Measurements from ENCODE around the gene CCDC110.

Gene CCDC110

DNA sequence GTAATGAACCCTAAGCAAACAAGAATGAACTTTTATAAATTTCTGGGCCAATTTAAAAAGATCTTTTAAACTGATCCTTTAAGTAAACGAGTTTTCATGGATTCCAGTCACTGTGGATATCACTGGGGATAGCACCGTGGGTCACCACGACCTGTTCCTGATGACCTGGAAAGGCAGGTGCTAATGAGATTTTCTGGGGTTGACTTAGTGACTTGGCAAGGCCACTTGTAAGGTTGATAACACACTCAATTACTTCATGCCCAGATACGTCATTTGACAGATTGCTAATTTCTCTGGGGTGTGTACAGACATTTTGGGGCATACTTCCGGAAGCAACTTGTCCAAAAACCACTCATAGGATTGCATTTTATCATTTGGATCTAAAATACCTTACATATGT is 39.3 kb upstream of the CCDC110 start:
- TF ChIP-seq ZNF565 (CRISPR knock-in tag; conservative IDR thresholded peaks at IDR 0.05; ENCODE audit: low read depth) (no peak), ESRRG (CRISPR knock-in tag; IDR thresholded peaks at IDR 0.05) (no peak), TOX (CRISPR knock-in tag; IDR thresholded peaks at IDR 0.05; ENCODE audit: borderline replicate concordance) (no peak), ZNF8 (CRISPR knock-in tag; IDR thresholded peaks at IDR 0.05) (no peak), RARB (CRISPR knock-in tag; IDR thresholded peaks at IDR 0.05) (no peak), OSR1 (CRISPR knock-in tag; IDR thresholded peaks at IDR 0.05) (no peak), ISL1 (CRISPR knock-in tag; IDR thresholded peaks at IDR 0.05) (no peak), PPARA (CRISPR knock-in tag; IDR thresholded peaks at IDR 0.05; ENCODE audit: borderline replicate concordance) (no peak), CSDC2 (CRISPR knock-in tag; IDR thresholded peaks at IDR 0.05) (no peak), ZFP3 (CRISPR knock-in tag; IDR thresholded peaks at IDR 0.05) (no peak), GLIS3 (CRISPR knock-in tag; IDR thresholded peaks at IDR 0.05) (no peak)
- TF ChIP-seq, protein P1, sequence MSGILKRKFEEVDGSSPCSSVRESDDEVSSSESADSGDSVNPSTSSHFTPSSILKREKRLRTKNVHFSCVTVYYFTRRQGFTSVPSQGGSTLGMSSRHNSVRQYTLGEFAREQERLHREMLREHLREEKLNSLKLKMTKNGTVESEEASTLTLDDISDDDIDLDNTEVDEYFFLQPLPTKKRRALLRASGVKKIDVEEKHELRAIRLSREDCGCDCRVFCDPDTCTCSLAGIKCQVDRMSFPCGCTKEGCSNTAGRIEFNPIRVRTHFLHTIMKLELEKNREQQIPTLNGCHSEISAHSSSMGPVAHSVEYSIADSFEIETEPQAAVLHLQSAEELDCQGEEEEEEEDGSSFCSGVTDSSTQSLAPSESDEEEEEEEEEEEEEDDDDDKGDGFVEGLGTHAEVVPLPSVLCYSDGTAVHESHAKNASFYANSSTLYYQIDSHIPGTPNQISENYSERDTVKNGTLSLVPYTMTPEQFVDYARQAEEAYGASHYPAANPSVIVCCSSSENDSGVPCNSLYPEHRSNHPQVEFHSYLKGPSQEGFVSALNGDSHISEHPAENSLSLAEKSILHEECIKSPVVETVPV (CRISPR knock-in tag; IDR thresholded peaks at IDR 0.05), result no peak
- TF ChIP-seq, protein P2, sequence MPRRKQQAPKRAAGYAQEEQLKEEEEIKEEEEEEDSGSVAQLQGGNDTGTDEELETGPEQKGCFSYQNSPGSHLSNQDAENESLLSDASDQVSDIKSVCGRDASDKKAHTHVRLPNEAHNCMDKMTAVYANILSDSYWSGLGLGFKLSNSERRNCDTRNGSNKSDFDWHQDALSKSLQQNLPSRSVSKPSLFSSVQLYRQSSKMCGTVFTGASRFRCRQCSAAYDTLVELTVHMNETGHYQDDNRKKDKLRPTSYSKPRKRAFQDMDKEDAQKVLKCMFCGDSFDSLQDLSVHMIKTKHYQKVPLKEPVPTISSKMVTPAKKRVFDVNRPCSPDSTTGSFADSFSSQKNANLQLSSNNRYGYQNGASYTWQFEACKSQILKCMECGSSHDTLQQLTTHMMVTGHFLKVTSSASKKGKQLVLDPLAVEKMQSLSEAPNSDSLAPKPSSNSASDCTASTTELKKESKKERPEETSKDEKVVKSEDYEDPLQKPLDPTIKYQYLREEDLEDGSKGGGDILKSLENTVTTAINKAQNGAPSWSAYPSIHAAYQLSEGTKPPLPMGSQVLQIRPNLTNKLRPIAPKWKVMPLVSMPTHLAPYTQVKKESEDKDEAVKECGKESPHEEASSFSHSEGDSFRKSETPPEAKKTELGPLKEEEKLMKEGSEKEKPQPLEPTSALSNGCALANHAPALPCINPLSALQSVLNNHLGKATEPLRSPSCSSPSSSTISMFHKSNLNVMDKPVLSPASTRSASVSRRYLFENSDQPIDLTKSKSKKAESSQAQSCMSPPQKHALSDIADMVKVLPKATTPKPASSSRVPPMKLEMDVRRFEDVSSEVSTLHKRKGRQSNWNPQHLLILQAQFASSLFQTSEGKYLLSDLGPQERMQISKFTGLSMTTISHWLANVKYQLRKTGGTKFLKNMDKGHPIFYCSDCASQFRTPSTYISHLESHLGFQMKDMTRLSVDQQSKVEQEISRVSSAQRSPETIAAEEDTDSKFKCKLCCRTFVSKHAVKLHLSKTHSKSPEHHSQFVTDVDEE (CRISPR knock-in tag; IDR thresholded peaks at IDR 0.05), result no peak
- ATAC-seq, result no peak

DNA sequence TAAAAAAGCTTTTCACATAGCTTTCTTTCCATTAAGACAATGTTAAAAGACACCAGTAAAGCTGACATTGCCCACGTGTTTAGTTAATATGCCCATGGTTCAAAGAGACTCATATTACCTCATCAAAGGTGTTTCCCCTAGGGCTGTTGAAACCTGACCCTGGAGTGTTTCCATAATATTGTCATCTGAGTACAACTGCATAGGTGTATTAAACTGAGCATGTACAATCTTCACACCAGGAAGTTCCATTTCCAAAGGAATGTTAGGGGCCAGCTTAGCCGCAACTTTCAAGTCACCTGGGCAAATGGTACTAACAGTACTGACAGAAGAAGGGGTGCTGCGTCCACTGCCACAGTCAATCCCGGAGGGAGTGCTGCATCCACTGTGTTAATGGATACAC is 36.6 kb upstream of the CCDC110 start:
- TF ChIP-seq, protein P3, sequence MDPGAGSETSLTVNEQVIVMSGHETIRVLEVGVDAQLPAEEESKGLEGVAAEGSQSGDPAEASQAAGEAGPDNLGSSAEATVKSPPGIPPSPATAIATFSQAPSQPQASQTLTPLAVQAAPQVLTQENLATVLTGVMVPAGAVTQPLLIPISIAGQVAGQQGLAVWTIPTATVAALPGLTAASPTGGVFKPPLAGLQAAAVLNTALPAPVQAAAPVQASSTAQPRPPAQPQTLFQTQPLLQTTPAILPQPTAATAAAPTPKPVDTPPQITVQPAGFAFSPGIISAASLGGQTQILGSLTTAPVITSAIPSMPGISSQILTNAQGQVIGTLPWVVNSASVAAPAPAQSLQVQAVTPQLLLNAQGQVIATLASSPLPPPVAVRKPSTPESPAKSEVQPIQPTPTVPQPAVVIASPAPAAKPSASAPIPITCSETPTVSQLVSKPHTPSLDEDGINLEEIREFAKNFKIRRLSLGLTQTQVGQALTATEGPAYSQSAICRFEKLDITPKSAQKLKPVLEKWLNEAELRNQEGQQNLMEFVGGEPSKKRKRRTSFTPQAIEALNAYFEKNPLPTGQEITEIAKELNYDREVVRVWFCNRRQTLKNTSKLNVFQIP (CRISPR knock-in tag; IDR thresholded peaks at IDR 0.05; ENCODE audit: borderline replicate concordance, low read depth), result no peak
- TF ChIP-seq ZFP30 (CRISPR knock-in tag; IDR thresholded peaks at IDR 0.05) (no peak), CSDC2 (CRISPR knock-in tag; IDR thresholded peaks at IDR 0.05) (no peak), ARNTL (CRISPR knock-in tag; IDR thresholded peaks at IDR 0.05; ENCODE audit: borderline replicate concordance, low read depth) (no peak), OSR1 (CRISPR knock-in tag; IDR thresholded peaks at IDR 0.05) (no peak), GLIS3 (CRISPR knock-in tag; IDR thresholded peaks at IDR 0.05) (no peak), ISL1 (CRISPR knock-in tag; IDR thresholded peaks at IDR 0.05) (no peak), PPARA (CRISPR knock-in tag; IDR thresholded peaks at IDR 0.05; ENCODE audit: borderline replicate concordance) (no peak), RARB (CRISPR knock-in tag; IDR thresholded peaks at IDR 0.05) (no peak), TOX (CRISPR knock-in tag; IDR thresholded peaks at IDR 0.05; ENCODE audit: borderline replicate concordance) (no peak), ZNF565 (CRISPR knock-in tag; conservative IDR thresholded peaks at IDR 0.05; ENCODE audit: low read depth) (no peak), ZNF70 (CRISPR knock-in tag; IDR thresholded peaks at IDR 0.05) (no peak), ZFP3 (CRISPR knock-in tag; IDR thresholded peaks at IDR 0.05) (no peak)
- TF ChIP-seq, protein P4, sequence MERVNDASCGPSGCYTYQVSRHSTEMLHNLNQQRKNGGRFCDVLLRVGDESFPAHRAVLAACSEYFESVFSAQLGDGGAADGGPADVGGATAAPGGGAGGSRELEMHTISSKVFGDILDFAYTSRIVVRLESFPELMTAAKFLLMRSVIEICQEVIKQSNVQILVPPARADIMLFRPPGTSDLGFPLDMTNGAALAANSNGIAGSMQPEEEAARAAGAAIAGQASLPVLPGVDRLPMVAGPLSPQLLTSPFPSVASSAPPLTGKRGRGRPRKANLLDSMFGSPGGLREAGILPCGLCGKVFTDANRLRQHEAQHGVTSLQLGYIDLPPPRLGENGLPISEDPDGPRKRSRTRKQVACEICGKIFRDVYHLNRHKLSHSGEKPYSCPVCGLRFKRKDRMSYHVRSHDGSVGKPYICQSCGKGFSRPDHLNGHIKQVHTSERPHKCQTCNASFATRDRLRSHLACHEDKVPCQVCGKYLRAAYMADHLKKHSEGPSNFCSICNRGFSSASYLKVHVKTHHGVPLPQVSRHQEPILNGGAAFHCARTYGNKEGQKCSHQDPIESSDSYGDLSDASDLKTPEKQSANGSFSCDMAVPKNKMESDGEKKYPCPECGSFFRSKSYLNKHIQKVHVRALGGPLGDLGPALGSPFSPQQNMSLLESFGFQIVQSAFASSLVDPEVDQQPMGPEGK (CRISPR knock-in tag; IDR thresholded peaks at IDR 0.05; ENCODE audit: borderline replicate concordance), result no peak
- TF ChIP-seq, protein P5, sequence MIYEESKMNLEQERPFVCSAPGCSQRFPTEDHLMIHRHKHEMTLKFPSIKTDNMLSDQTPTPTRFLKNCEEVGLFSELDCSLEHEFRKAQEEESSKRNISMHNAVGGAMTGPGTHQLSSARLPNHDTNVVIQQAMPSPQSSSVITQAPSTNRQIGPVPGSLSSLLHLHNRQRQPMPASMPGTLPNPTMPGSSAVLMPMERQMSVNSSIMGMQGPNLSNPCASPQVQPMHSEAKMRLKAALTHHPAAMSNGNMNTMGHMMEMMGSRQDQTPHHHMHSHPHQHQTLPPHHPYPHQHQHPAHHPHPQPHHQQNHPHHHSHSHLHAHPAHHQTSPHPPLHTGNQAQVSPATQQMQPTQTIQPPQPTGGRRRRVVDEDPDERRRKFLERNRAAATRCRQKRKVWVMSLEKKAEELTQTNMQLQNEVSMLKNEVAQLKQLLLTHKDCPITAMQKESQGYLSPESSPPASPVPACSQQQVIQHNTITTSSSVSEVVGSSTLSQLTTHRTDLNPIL (CRISPR knock-in tag; IDR thresholded peaks at IDR 0.05; ENCODE audit: low read depth), result no peak
- TF ChIP-seq, protein P2 (CRISPR knock-in tag; IDR thresholded peaks at IDR 0.05), result no peak
- ATAC-seq, result no peak
